CD14-positive monocyte (primary cell): Measurements from ENCODE around the gene ANXA4. TPM values are rescaled to one million over a fixed set of nuclear protein-coding genes. Genes with fewer than 3 reads are reported as not detected.
"Not testable (repeated sequence)": the region's sequence is repeated elsewhere in the genome, so short reads cannot be mapped to it uniquely, and the experiment has no call there.

ENCODE experiments used
- DNase-seq, 3 donors: peaks; one replicate each; pipeline ENCODE4 v3.0.0-alpha.2; 2011 to 2022
- H2AFZ ChIP-seq: 2 replicates; pipeline ENCODE4 v1.6.0; 2012; ENCODE audit warnings: mild to moderate bottlenecking, low read depth, low read length, inconsistent platforms; ENCODE audit not compliant: insufficient read depth, poor library complexity, severe bottlenecking
- H3K27ac ChIP-seq, 2 donors: 1 replicate in 1 of 2; 2 replicates in 1 of 2; pipeline ENCODE4 v1.5.1; 2012 to 2013; ENCODE audit warnings: low read length in 2 of 2, control low read depth in 1 of 2, inconsistent platforms in 1 of 2, low read depth in 1 of 2, mild to moderate bottlenecking in 1 of 2
- H3K27me3 ChIP-seq, 2 donors: one replicate each; pipeline versions ENCODE4 v1.6.0 to v1.6.1; 2011 to 2013; ENCODE audit warnings: low read length in 2 of 2; ENCODE audit not compliant: control insufficient read depth in 2 of 2, insufficient read depth in 2 of 2
- H3K36me3 ChIP-seq, 2 donors: replicated peaks in 1 of 2; 1 replicate in 1 of 2; 2 replicates in 1 of 2; pipeline versions ENCODE4 v1.5.1 to v1.6.1; 2012 to 2013; ENCODE audit warnings: low read length in 2 of 2, control low read depth in 1 of 2, inconsistent platforms in 1 of 2, mild to moderate bottlenecking in 1 of 2; ENCODE audit not compliant: insufficient read depth in 2 of 2, control insufficient read depth in 1 of 2
- H3K4me1 ChIP-seq, 2 donors: 1 replicate in 1 of 2; 2 replicates in 1 of 2; pipeline versions ENCODE4 v1.5.1 to v1.6.1; 2012 to 2013; ENCODE audit warnings: low read length in 2 of 2, control low read depth in 1 of 2, inconsistent platforms in 1 of 2, mild to moderate bottlenecking in 1 of 2, moderate library complexity in 1 of 2; ENCODE audit not compliant: insufficient read depth in 2 of 2, control insufficient read depth in 1 of 2
- H3K4me2 ChIP-seq: replicated peaks from 2 replicates; pipeline ENCODE3; 2012; ENCODE audit warnings: low read length, moderate library complexity, mild to moderate bottlenecking; ENCODE audit not compliant: poor library complexity, severe bottlenecking; ENCODE audit errors: extremely low read depth
- H3K4me3 ChIP-seq, 3 experiments: fragments of 200-600 bp in 1 of 3; sonication (generic) in 1 of 3; replicated peaks in 1 of 3; 1 replicate in 2 of 3; 2 replicates in 1 of 3; pipeline ENCODE4 v1.5.1; 2011 to 2013; ENCODE audit warnings: low read length in 3 of 3, mild to moderate bottlenecking in 3 of 3, control low read depth in 2 of 3, low read depth in 2 of 3, inconsistent platforms in 1 of 3, moderate library complexity in 1 of 3
- H3K79me2 ChIP-seq: 2 replicates; pipeline ENCODE4 v1.6.0; 2012; ENCODE audit warnings: mild to moderate bottlenecking, control low read depth, inconsistent platforms, low read length, moderate library complexity; ENCODE audit not compliant: insufficient read depth
- H3K9ac ChIP-seq: 2 replicates; pipeline ENCODE4 v1.6.0; 2017; ENCODE audit warnings: low read length, mild to moderate bottlenecking; ENCODE audit not compliant: insufficient read depth, poor library complexity, severe bottlenecking
- H3K9me3 ChIP-seq, 2 donors: replicated peaks in 1 of 2; 1 replicate in 1 of 2; 2 replicates in 1 of 2; pipeline versions ENCODE4 v1.5.1 to v1.6.1; 2012 to 2013; ENCODE audit warnings: low read length in 2 of 2, control low read depth in 1 of 2; ENCODE audit not compliant: control insufficient read depth in 1 of 2, insufficient read depth in 1 of 2
- H4K20me1 ChIP-seq: 2 replicates; pipeline ENCODE4 v1.6.0; 2012; ENCODE audit warnings: mild to moderate bottlenecking, low read length, control low read depth, moderate library complexity; ENCODE audit not compliant: insufficient read depth
- H3K27ac Mint-ChIP-seq, 7 donors: one replicate each; pipeline ENCODE4 v1.8.0; 2020; ENCODE audit warnings: mild to moderate bottlenecking in 7 of 7, mixed read lengths in 7 of 7, moderate library complexity in 6 of 7, inconsistent platforms in 2 of 7
- H3K27me3 Mint-ChIP-seq, 3 donors: one replicate each; pipeline ENCODE4 v1.8.0; 2021 to 2022; ENCODE audit warnings: low read depth in 3 of 3, mild to moderate bottlenecking in 3 of 3, mixed read lengths in 3 of 3, moderate library complexity in 3 of 3, inconsistent platforms in 1 of 3
- H3K36me3 Mint-ChIP-seq, 2 donors: one replicate each; pipeline ENCODE4 v1.8.0; 2020; ENCODE audit warnings: mixed read lengths in 2 of 2, inconsistent platforms in 1 of 2, mild to moderate bottlenecking in 1 of 2
- H3K4me1 Mint-ChIP-seq: one replicate; pipeline ENCODE4 v1.8.0; 2020; ENCODE audit warnings: mild to moderate bottlenecking, mixed read lengths
- H3K4me3 Mint-ChIP-seq, 2 donors: one replicate each; pipeline ENCODE4 v1.8.0; 2020; ENCODE audit warnings: mild to moderate bottlenecking in 2 of 2, mixed read lengths in 2 of 2, moderate library complexity in 1 of 2
- H3K9me3 Mint-ChIP-seq, 7 donors: one replicate each; pipeline ENCODE4 v1.8.0; 2020 to 2022; ENCODE audit warnings: mixed read lengths in 7 of 7, mild to moderate bottlenecking in 6 of 7, moderate library complexity in 6 of 7, inconsistent platforms in 2 of 7
- CTCF ChIP-seq: fragments of 200-600 bp; IDR thresholded peaks from one replicate; pipeline ENCODE4 v1.8.0; 2022; ENCODE audit warnings: antibody characterized with exemption, mild to moderate bottlenecking
- WGBS: methylation state at CpG from one replicate; pipeline ENCODE4 v1.1.5; 2013; ENCODE audit warnings: missing lambda C conversion rate; ENCODE audit not compliant: insufficient coverage; 5-methylcytosine and 5-hydroxymethylcytosine counted together
- intact Hi-C, 2 donors: fragments of 100-400 bp; cut with micrococcal nuclease; formaldehyde crosslinking; loops; one replicate each; pipeline versions ENCODE4 v1.15.0 to v1.15.1; 2023
- polyA plus RNA-seq, 3 donors: library from polyadenylated mRNA; depleted of rRNA in 1 of 3; unstranded in 2 of 3; stranded (reverse) in 1 of 3; fragments of 300-500 nt in 2 of 3; fragments of >200 nt in 1 of 3; fragmentation: Illumina TruSeq in 2 of 3; gene quantifications; 1 replicate in 2 of 3; 2 replicates in 1 of 3; pipeline ENCODE4 v1.2.3, GENCODE V29; 2012 to 2021

The ANXA4 gene
- polyA plus RNA-seq, 3 donors = 30.0 to 95.7 (median 64.7) TPM

DNA sequence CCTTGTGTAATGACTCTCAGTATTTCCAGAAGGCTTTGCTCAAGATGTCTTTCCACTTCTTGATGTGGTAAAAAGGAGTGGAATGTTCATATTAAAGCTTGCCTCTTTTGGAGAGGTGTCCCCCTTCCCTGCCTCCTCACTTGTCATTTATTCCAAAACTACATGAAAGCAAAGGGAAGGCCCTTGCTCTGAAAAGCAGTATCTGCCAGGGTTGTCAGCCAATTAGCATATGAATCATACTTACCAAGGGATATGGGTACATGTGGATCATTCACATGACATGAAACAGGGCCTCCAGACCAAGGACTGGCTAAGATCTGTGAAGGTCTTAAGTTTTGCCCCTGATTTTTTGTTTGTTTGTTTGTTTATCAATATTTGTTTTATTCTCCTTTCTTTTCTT lies 31.3 kb downstream of the ANXA4 start:
- TF ChIP-seq CTCF = no peak
- Histone ChIP-seq H2AFZ (no peak overlapping the region), H3K79me2 (peaks cover 35% of the 10 kb centered on the region), H3K9me3 (peaks cover 0 to 7% of the 10 kb centered on the region in 2 donors), H3K4me1 (peaks cover 26 to 42% of the 10 kb centered on the region in 2 donors), H3K4me2 (no peak overlapping the region), H3K4me3 (no peak overlapping the region), H3K9ac (no peak overlapping the region), H3K27ac (peak overlapping the region in 1 of 2 donors; percentile 60), H4K20me1 (no peaks in the 10 kb centered on the region), H3K27me3 (no peaks in the 10 kb centered on the region), H3K36me3 (no peaks in the 10 kb centered on the region)
- H3K36me3 Mint-ChIP-seq = peaks cover 2 to 10% of the 10 kb centered on the region in 2 donors
- peaks cover 47% of the 10 kb centered on the region for H3K4me1 Mint-ChIP-seq
- peaks cover 0 to 1% (median 0%) of the 10 kb centered on the region in 3 donors for H3K27me3 Mint-ChIP-seq
- peaks cover 0 to 9% (median 5%) of the 10 kb centered on the region in 7 donors for H3K9me3 Mint-ChIP-seq
- no peak overlapping the region for H3K4me3 Mint-ChIP-seq
- peak; percentile 23 to 59 (median 34) for DNase-seq
- H3K27ac Mint-ChIP-seq = peak overlapping the region; percentile 45 to 92 (median 71)
- intact Hi-C loops = no loop called here

DNA sequence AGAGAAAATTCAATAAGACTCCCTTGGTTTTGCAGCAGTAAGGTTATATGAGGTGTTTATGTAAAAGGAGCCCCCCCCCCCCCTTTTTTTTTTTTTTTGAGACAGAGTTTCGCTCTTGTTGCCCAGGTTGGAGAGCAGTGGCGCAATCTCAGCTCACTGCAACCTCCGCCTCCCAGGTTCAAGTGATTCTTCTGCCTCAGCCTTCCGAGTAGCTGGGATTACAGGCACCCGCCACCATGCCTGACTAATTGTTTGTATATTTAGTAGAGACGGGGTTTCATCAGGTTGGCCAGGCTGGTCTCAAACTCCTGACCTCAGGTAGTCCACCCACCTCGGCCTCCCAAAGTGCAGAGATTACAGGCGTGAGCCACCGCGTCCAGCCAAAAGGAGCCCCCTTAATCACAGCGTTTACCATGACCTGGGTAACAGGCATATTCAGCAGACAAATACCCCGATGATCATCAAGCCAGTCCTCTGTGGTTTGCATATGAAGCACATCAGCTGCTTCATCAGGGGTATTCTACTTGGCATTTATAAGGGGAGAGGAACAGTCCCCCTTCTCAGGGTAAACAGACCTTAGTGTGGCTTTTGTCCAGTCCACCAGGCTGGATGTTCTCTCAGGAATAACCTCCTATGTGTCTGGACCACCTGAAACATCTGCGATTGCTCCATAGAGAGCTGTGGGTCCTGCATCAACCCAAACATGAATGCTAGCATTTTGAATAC lies 32.5 kb downstream of the ANXA4 start:
- H3K27me3 ChIP-seq, intact Hi-C loops, H3K27ac Mint-ChIP-seq, H2AFZ ChIP-seq, H3K36me3 ChIP-seq, H3K9me3 ChIP-seq, H3K4me3 ChIP-seq, H3K4me2 ChIP-seq, H3K9me3 Mint-ChIP-seq, DNase-seq, H3K9ac ChIP-seq, H3K27ac ChIP-seq, H3K4me3 Mint-ChIP-seq, H3K27me3 Mint-ChIP-seq, H4K20me1 ChIP-seq: not testable (repeated sequence)
- peaks cover 23% of the 10 kb centered on the region for H3K79me2 ChIP-seq
- WGBS = 99% methylated on average over 8 of the region's 13 CpGs
- peaks cover 22 to 32% of the 10 kb centered on the region in 2 donors for H3K4me1 ChIP-seq
- Mint-ChIP-seq H3K36me3 (peaks cover 2 to 10% of the 10 kb centered on the region in 2 donors), H3K4me1 (peaks cover 38% of the 10 kb centered on the region)
